Astrocyte (in vitro differentiated cells and primary cell): ENCODE measurements around the gene KRT37. TPM values are rescaled to one million over a fixed set of nuclear protein-coding genes. Genes with fewer than 3 reads are reported as not detected.
A peak's percentile ranks its signal among the peaks of the same experiment; 100 is the strongest.

Experiments used
- DNase-seq: peaks from one replicate; pipeline ENCODE4 v3.0.0-alpha.2; 2010; ENCODE audit warnings: low read depth
- FAIRE-seq: peaks from 2 replicates; lab custom pipeline; 2011; peaks lifted over from hg19 to GRCh38; lab: Jason Lieb, UNC
- H2AFZ ChIP-seq: 2 replicates; pipeline ENCODE4 v1.6.0; 2012; ENCODE audit warnings: low read depth, low read length, inconsistent platforms
- H3K27ac ChIP-seq: 2 replicates; pipeline ENCODE4 v1.5.1; 2011; ENCODE audit warnings: low read depth, low read length, inconsistent platforms
- H3K27me3 ChIP-seq: 2 replicates; pipeline ENCODE4 v1.6.0; 2011; ENCODE audit warnings: low read length, inconsistent platforms; ENCODE audit not compliant: insufficient read depth
- H3K36me3 ChIP-seq: 2 replicates; pipeline ENCODE4 v1.5.1; 2011; ENCODE audit warnings: low read length, inconsistent platforms; ENCODE audit not compliant: insufficient read depth
- H3K4me1 ChIP-seq: 2 replicates; pipeline ENCODE4 v1.5.1; 2011; ENCODE audit warnings: low read length, inconsistent platforms; ENCODE audit not compliant: insufficient read depth
- H3K4me2 ChIP-seq: 2 replicates; pipeline ENCODE4 v1.6.0; 2012; ENCODE audit warnings: low read length, inconsistent platforms
- H3K4me3 ChIP-seq: 2 replicates; pipeline ENCODE4 v1.5.1; 2011; ENCODE audit warnings: low read depth, mild to moderate bottlenecking, low read length, inconsistent platforms; ENCODE audit not compliant: insufficient read depth
- H3K79me2 ChIP-seq: 2 replicates; pipeline ENCODE4 v1.6.0; 2012; ENCODE audit warnings: mild to moderate bottlenecking, low read length, inconsistent platforms; ENCODE audit not compliant: insufficient read depth
- H3K9ac ChIP-seq: 2 replicates; pipeline ENCODE4 v1.6.0; 2012; ENCODE audit warnings: mild to moderate bottlenecking, low read length, inconsistent platforms
- H3K9me3 ChIP-seq: 2 replicates; pipeline ENCODE4 v1.5.1; 2012; ENCODE audit warnings: low read depth, mild to moderate bottlenecking, low read length, inconsistent platforms; ENCODE audit not compliant: insufficient read depth
- H4K20me1 ChIP-seq: 2 replicates; pipeline ENCODE4 v1.6.0; 2012; ENCODE audit warnings: low read length, inconsistent platforms; ENCODE audit not compliant: insufficient read depth
- H3K27ac Mint-ChIP-seq: one replicate; pipeline ENCODE4 v1.8.0; 2021; ENCODE audit warnings: mild to moderate bottlenecking, mixed read lengths; ENCODE audit not compliant: unreplicated experiment
- H3K27me3 Mint-ChIP-seq: one replicate; pipeline ENCODE4 v1.8.0; 2021; ENCODE audit warnings: low read depth, mixed read lengths; ENCODE audit not compliant: unreplicated experiment
- H3K36me3 Mint-ChIP-seq: one replicate; pipeline ENCODE4 v1.8.0; 2021; ENCODE audit warnings: low read depth, mixed read lengths; ENCODE audit not compliant: unreplicated experiment
- H3K4me1 Mint-ChIP-seq: one replicate; pipeline ENCODE4 v1.8.0; 2021; ENCODE audit warnings: low read depth, mixed read lengths; ENCODE audit not compliant: unreplicated experiment
- H3K4me3 Mint-ChIP-seq: one replicate; pipeline ENCODE4 v1.8.0; 2021; ENCODE audit warnings: mild to moderate bottlenecking, moderate library complexity, mixed read lengths; ENCODE audit not compliant: unreplicated experiment
- H3K9me3 Mint-ChIP-seq: one replicate; pipeline ENCODE4 v1.8.0; 2021; ENCODE audit warnings: mild to moderate bottlenecking, mixed read lengths; ENCODE audit not compliant: unreplicated experiment
- CTCF ChIP-seq: IDR thresholded peaks from 2 replicates; pipeline ENCODE4 v1.5.1; 2011; ENCODE audit warnings: low read depth, mild to moderate bottlenecking, inconsistent platforms, low read length, moderate library complexity; ENCODE audit not compliant: insufficient read depth
- EZH2 ChIP-seq: IDR thresholded peaks from 2 replicates; pipeline ENCODE4 v1.6.1; 2012; ENCODE audit warnings: mild to moderate bottlenecking, low read length, inconsistent platforms; ENCODE audit not compliant: insufficient read depth
- total RNA-seq: library from RNA; stranded (reverse); gene quantifications from 2 replicates; pipeline ENCODE4 v1.2.1, GENCODE V29; 2021

Gene KRT37
- total RNA-seq, 1 donor from 2014 or later: not detected

GRCh38 chr17:41448506-41448905 lies 24.1 kb upstream of the KRT37 start:
- no peak overlapping the region for H3K27ac Mint-ChIP-seq
- no peak for FAIRE-seq

GRCh38 chr17:41446806-41447205 lies 22.4 kb upstream of the KRT37 start:
- no peak overlapping the region for H3K4me3 Mint-ChIP-seq

More at GRCh38 chr17:41448506-41448905, 24.1 kb upstream of the KRT37 start:
- no peaks in the 10 kb centered on the region for H4K20me1 ChIP-seq
- no peak overlapping the region for H3K27ac ChIP-seq
- H3K9me3 ChIP-seq: peaks cover 7% of the 10 kb centered on the region
- H2AFZ ChIP-seq: no peak overlapping the region
- no peaks in the 10 kb centered on the region for H3K79me2 ChIP-seq
- no peak overlapping the region for H3K4me2 ChIP-seq
- H3K4me1 ChIP-seq: peaks cover 6% of the 10 kb centered on the region
- DNase-seq: no peak
- no peak for TF ChIP-seq CTCF
- TF ChIP-seq EZH2: no peak
- peaks cover 25% of the 10 kb centered on the region for H3K9me3 Mint-ChIP-seq
- no peaks in the 10 kb centered on the region for H3K36me3 ChIP-seq
- H3K9ac ChIP-seq: no peak overlapping the region
- H3K4me1 Mint-ChIP-seq: peaks cover 3% of the 10 kb centered on the region
- peaks cover 23% of the 10 kb centered on the region for H3K27me3 Mint-ChIP-seq
- no peaks in the 10 kb centered on the region for H3K27me3 ChIP-seq
- no peaks in the 10 kb centered on the region for H3K36me3 Mint-ChIP-seq
- no peak overlapping the region for H3K4me3 Mint-ChIP-seq
- H3K4me3 ChIP-seq: no peak overlapping the region

More at GRCh38 chr17:41446806-41447205, 22.4 kb upstream of the KRT37 start:
- Histone ChIP-seq H2AFZ (no peak overlapping the region), H3K4me3 (no peak overlapping the region), H3K9me3 (peaks cover 1% of the 10 kb centered on the region), H3K4me2 (no peak overlapping the region), H3K36me3 (no peaks in the 10 kb centered on the region), H3K27me3 (no peaks in the 10 kb centered on the region), H3K9ac (no peak overlapping the region), H3K4me1 (peaks cover 6% of the 10 kb centered on the region), H3K79me2 (no peaks in the 10 kb centered on the region), H3K27ac (peak overlapping the region; percentile 5), H4K20me1 (no peaks in the 10 kb centered on the region)
- TF ChIP-seq EZH2 (no peak), CTCF (no peak)
- H3K27ac Mint-ChIP-seq: no peak overlapping the region
- H3K4me1 Mint-ChIP-seq: peaks cover 4% of the 10 kb centered on the region
- H3K36me3 Mint-ChIP-seq: no peaks in the 10 kb centered on the region
- H3K27me3 Mint-ChIP-seq: peaks cover 23% of the 10 kb centered on the region
- peaks cover 15% of the 10 kb centered on the region for H3K9me3 Mint-ChIP-seq
- no peak for FAIRE-seq
- DNase-seq: peak; percentile 88
